GM18505 (cell line): ENCODE data around the gene STK16.
A peak's percentile ranks its signal among the peaks of the same experiment; 100 is the strongest.

Experiments
- ATAC-seq: cut with Tn5 transposase; IDR thresholded peaks from one replicate; pipeline ENCODE4 v1.9.1; 2021; ENCODE audit not compliant: unreplicated experiment
- POLR2A ChIP-seq: IDR thresholded peaks from 4 replicates; pipeline ENCODE4 v1.6.1; 2011; ENCODE audit warnings: borderline replicate concordance; ENCODE audit not compliant: insufficient read depth, insufficient read length; ENCODE audit errors: extremely low read depth

STK16 gene

DNA sequence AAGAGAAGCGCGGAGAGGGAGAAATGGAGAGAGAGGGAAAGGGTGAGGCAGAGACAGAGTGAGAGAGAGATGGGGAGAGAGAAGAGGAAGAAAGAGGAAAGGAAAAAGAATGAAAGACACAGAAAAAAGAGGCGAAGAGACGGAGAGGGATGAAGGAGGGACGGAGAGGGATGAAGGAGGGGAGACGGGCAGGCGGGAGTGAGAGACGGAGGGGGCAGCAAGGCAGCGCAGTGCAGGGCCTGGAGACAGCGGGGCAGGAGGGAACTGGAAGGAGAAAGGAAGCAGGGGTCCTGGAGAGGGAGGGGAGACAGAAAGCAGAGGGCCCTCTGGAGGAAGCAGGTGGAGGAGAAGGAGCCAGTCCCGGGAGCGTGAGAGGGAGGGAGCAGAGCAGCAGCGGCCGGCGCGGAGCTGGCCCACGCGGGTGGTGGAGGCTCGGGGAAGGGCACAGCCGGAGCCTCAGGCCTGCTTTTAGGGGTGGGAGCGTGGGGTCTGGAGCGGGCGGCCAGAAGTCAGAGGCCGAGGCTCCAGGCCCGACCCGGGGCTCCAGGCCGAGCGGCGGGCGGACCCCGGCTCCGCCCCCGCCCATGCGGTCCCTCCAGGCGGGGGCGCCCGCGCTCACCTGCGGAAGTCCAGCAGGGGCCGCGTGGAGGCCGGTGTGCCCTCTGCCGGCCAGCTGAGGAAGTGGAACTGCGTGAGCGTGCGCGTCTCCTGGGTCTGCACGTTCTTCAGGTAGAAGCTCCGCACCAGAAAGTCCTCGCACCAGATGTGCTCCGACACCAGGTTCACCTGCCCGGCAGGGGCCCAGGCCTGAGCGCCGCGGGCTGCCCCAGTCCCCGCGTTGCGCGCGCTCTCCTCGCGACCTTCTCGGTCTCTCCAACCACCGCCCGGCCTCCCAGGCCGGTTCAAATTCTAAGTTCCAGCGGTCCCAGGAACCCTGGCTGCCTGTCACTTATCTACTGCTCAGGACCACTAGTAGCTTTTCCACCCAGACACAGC lies 49.4 kb downstream of the STK16 start:
- peak; percentile 73 for TF ChIP-seq POLR2A
- peak; percentile 92 for ATAC-seq

- no peak for ATAC-seq
- no peak for TF ChIP-seq POLR2A
Observed at GRCh38 chr2:219296142-219296541, 50.9 kb downstream of the STK16 start.

DNA sequence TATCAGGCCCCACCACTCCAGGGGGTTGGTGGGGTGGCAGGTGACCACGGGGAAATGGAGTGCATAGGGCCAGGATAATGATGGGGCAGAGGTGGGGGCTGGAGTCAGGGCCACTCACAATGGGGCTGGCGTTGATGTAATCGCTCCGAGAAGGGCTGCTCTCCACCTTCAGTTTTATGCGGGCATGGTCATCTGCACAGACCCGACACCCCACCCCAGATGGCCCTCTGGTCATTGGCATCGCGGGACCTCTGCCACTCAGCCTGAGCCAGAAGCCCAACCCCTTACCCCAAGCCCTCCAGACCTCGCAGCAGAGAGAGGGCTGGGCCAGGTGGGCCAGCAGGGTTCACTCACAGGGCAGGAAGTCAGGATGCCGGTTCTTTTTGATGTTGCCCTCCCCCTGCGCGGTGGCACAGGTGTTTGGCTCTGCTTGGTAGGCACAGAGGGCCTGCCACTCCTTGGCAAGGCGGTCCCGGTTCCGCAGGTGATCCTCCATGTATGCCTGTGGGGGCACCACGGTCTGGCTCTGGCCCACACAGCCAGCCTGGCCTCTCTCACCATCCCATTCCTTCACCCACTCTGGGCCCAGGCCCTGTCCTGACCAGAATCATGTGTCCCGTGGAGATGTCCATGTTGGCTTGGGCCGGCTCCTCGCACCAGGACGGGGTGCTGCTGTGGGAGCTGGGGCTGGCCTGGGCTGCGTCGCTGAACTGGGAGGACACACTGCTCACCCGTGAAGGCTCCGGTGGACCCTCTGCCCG lies 51.5 kb downstream of the STK16 start:
- no peak for ATAC-seq
- no peak for TF ChIP-seq POLR2A

GRCh38 chr2:219297766-219298456 lies 52.6 kb downstream of the STK16 start:
- no peak for ATAC-seq
- TF ChIP-seq POLR2A = no peak

DNA sequence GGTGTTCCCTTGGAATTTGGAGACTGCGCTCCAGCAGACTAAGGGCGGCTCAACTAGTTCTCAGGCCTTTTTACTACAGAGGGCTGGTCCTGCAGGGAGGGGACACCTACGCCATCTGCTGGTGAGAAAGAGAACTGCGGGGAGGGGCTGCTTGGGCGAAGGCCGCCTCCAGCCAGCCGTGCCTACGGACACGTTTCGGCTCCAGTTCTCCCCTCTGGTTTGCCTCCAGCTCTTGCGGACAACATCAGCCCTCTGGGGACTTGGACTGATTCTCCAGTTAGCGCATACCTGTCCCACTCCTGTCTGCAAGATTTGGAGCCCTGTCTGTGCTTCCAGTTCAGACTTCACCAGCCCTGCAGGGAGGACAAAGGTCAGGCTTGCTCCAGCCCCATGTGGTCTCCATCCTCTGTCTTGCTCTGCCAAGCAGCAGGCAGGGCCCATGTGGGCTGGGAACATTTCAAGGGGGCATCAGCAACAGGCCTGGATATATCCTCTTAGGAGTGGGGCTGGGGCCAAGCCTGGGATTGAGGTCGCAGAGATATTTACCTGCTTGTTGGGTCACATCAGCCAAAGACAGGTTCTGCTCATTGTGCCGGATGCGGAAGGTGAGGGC lies 53.6 kb downstream of the STK16 start:
- TF ChIP-seq POLR2A = no peak
- no peak for ATAC-seq

DNA sequence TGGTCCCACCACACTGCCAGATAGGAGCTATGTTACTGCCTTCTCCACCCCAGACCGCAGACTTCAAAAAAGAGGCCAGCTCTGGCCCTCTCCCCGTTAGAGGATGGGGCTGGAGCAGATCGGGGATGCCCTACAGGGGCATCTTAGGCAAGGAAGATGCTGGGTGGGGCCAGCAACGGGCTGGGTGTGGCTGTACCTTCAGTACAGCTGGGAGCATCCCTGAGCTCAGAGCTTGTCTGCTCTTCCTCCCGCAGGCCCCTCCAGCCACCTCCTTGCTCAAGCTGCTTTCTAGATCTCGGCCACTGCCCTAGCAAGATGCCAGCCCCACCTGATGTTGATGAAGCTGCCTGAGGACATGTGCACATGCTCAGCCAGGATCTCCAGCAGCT lies 54.1 kb downstream of the STK16 start:
- no peak for ATAC-seq

More for the DNA sequence above, 54.1 kb downstream of the STK16 start:
- TF ChIP-seq POLR2A = no peak
